Trophoblast cell (in vitro differentiated cells and primary cell): ENCODE results near the gene MN1.
A peak's percentile ranks its signal among the peaks of the same experiment; 100 is the strongest.

Experiments used
- DNase-seq, 2 donors: peaks; one replicate each; pipeline ENCODE4 v3.0.0-alpha.2; 2016
- H2AFZ ChIP-seq: 2 replicates; pipeline ENCODE4 v1.6.1; 2013; ENCODE audit warnings: low read length, moderate library complexity, mild to moderate bottlenecking; ENCODE audit not compliant: insufficient read depth, poor library complexity
- H2AK5ac ChIP-seq: 2 replicates; pipeline ENCODE4 v1.6.1; 2013; ENCODE audit warnings: mild to moderate bottlenecking, low read length
- H2BK120ac ChIP-seq: 2 replicates; pipeline ENCODE4 v1.6.1; 2013; ENCODE audit warnings: low read length, mild to moderate bottlenecking, moderate library complexity; ENCODE audit not compliant: insufficient read depth, poor library complexity
- H2BK12ac ChIP-seq: 2 replicates; pipeline ENCODE4 v1.6.1; 2013; ENCODE audit warnings: mild to moderate bottlenecking, low read length, moderate library complexity
- H2BK5ac ChIP-seq: 2 replicates; pipeline ENCODE4 v1.6.1; 2013; ENCODE audit warnings: low read length, low read depth, moderate library complexity, mild to moderate bottlenecking; ENCODE audit not compliant: poor library complexity
- H3K14ac ChIP-seq: 2 replicates; pipeline ENCODE4 v1.6.1; 2013; ENCODE audit warnings: mild to moderate bottlenecking, low read length
- H3K18ac ChIP-seq: 2 replicates; pipeline ENCODE4 v1.6.1; 2013; ENCODE audit warnings: mild to moderate bottlenecking, low read length
- H3K23ac ChIP-seq: 2 replicates; pipeline ENCODE4 v1.6.1; 2013; ENCODE audit warnings: low read length
- H3K27ac ChIP-seq: 2 replicates; pipeline ENCODE4 v1.5.1; 2013; ENCODE audit warnings: low read depth, mild to moderate bottlenecking, inconsistent platforms, low read length, moderate library complexity
- H3K27me3 ChIP-seq: 2 replicates; pipeline ENCODE4 v1.6.1; 2013; ENCODE audit warnings: inconsistent platforms, mild to moderate bottlenecking, low read length, moderate library complexity; ENCODE audit not compliant: insufficient read depth
- H3K36me3 ChIP-seq, 2 experiments: 1 replicate in 1 of 2; 2 replicates in 1 of 2; pipeline ENCODE4 v1.6.1; 2013; ENCODE audit warnings: low read length in 2 of 2, mild to moderate bottlenecking in 2 of 2, moderate library complexity in 1 of 2; ENCODE audit not compliant: insufficient read depth in 2 of 2, control insufficient read depth in 1 of 2
- H3K4ac ChIP-seq: 2 replicates; pipeline ENCODE4 v1.6.1; 2013; ENCODE audit warnings: low read depth, mild to moderate bottlenecking, low read length, moderate library complexity
- H3K4me1 ChIP-seq, 2 experiments: 1 replicate in 1 of 2; 2 replicates in 1 of 2; pipeline ENCODE4 v1.6.1; 2013; ENCODE audit warnings: low read length in 2 of 2, mild to moderate bottlenecking in 2 of 2, moderate library complexity in 1 of 2; ENCODE audit not compliant: insufficient read depth in 2 of 2, control insufficient read depth in 1 of 2
- H3K4me2 ChIP-seq: 2 replicates; pipeline ENCODE4 v1.6.1; 2013; ENCODE audit warnings: inconsistent platforms, mild to moderate bottlenecking, low read length, moderate library complexity
- H3K4me3 ChIP-seq: 2 replicates; pipeline ENCODE4 v1.5.1; 2013; ENCODE audit warnings: mild to moderate bottlenecking, low read depth, low read length, inconsistent platforms
- H3K79me1 ChIP-seq: one replicate; pipeline ENCODE4 v1.6.1; 2013; ENCODE audit warnings: low read length
- H3K79me2 ChIP-seq: 2 replicates; pipeline ENCODE4 v1.6.1; 2013; ENCODE audit warnings: low read length, mild to moderate bottlenecking; ENCODE audit not compliant: control insufficient read depth, insufficient read depth, poor library complexity
- H3K9ac ChIP-seq: 2 replicates; pipeline ENCODE4 v1.6.1; 2013; ENCODE audit warnings: mild to moderate bottlenecking, low read length
- H3K9me3 ChIP-seq: 2 replicates; pipeline ENCODE4 v1.6.1; 2013; ENCODE audit warnings: low read depth, mild to moderate bottlenecking, control low read depth, inconsistent platforms, low read length; ENCODE audit not compliant: insufficient read depth
- H4K12ac ChIP-seq: 2 replicates; pipeline ENCODE4 v1.6.1; 2013; ENCODE audit warnings: low read depth, mild to moderate bottlenecking, low read length, moderate library complexity
- H4K8ac ChIP-seq: 2 replicates; pipeline ENCODE4 v1.6.1; 2013; ENCODE audit warnings: low read depth, mild to moderate bottlenecking, low read length, moderate library complexity
- H4K91ac ChIP-seq: one replicate; pipeline ENCODE4 v1.6.1; 2013; ENCODE audit warnings: low read depth, mild to moderate bottlenecking, low read length, moderate library complexity
- WGBS: extraction: QIAGEN DNeasy Blood & Tissue Kit; methylation state at CpG from one replicate; pipeline ENCODE4 v1.1.7; 2013; ENCODE audit warnings: missing lambda C conversion rate; ENCODE audit not compliant: insufficient read length, insufficient coverage; ENCODE audit errors: extremely low coverage; 5-methylcytosine and 5-hydroxymethylcytosine counted together

MN1 gene

GRCh38 chr22:27774200-27774599, 27.4 kb downstream of the MN1 start:
- no peak overlapping the region for H3K18ac ChIP-seq
- WGBS: no CpG with 5 or more reads among the region's 9 CpGs
- H3K14ac ChIP-seq: no peak overlapping the region
- DNase-seq: no peak
- H3K9me3 ChIP-seq: no peaks in the 10 kb centered on the region
- no peak overlapping the region for H4K12ac ChIP-seq
- no peaks in the 10 kb centered on the region for H3K27me3 ChIP-seq
- H3K27ac ChIP-seq: no peak overlapping the region
- no peak overlapping the region for H3K23ac ChIP-seq
- H3K4me3 ChIP-seq: no peak overlapping the region
- no peak overlapping the region for H2AFZ ChIP-seq
- no peak overlapping the region for H3K9ac ChIP-seq
- H2BK120ac ChIP-seq: no peak overlapping the region
- H3K79me2 ChIP-seq: no peaks in the 10 kb centered on the region
- no peak overlapping the region for H3K4me2 ChIP-seq
- H3K36me3 ChIP-seq: no peaks in the 10 kb centered on the region
- no peak overlapping the region for H2AK5ac ChIP-seq
- no peak overlapping the region for H3K4ac ChIP-seq
- H4K8ac ChIP-seq: no peak overlapping the region
- H3K4me1 ChIP-seq: peaks cover 11 to 19% of the 10 kb centered on the region in 2 experiments
- peak overlapping the region; percentile 12 for H2BK12ac ChIP-seq
- H2BK5ac ChIP-seq: no peak overlapping the region
- peak overlapping the region; percentile 17 for H4K91ac ChIP-seq
- H3K79me1 ChIP-seq: peaks cover 8% of the 10 kb centered on the region

- no peak for DNase-seq
- H3K27ac ChIP-seq: no peak overlapping the region
- H3K4ac ChIP-seq: no peak overlapping the region
- H4K8ac ChIP-seq: no peak overlapping the region
- H3K4me3 ChIP-seq: no peak overlapping the region
- no peaks in the 10 kb centered on the region for H3K27me3 ChIP-seq
- no CpG with 5 or more reads among the region's 18 CpGs for WGBS
- no peak overlapping the region for H4K12ac ChIP-seq
- peaks cover 11 to 17% of the 10 kb centered on the region in 2 experiments for H3K4me1 ChIP-seq
- H3K4me2 ChIP-seq: no peak overlapping the region
- no peak overlapping the region for H3K9ac ChIP-seq
- H3K9me3 ChIP-seq: no peaks in the 10 kb centered on the region
- peak overlapping the region; percentile 14 for H2BK120ac ChIP-seq
- no peak overlapping the region for H3K18ac ChIP-seq
- H2BK5ac ChIP-seq: no peak overlapping the region
- no peak overlapping the region for H3K14ac ChIP-seq
- peak overlapping the region; percentile 82 for H4K91ac ChIP-seq
- H3K36me3 ChIP-seq: no peaks in the 10 kb centered on the region
- no peak overlapping the region for H2AFZ ChIP-seq
- no peak overlapping the region for H2AK5ac ChIP-seq
- peaks cover 8% of the 10 kb centered on the region for H3K79me1 ChIP-seq
- no peaks in the 10 kb centered on the region for H3K79me2 ChIP-seq
- no peak overlapping the region for H2BK12ac ChIP-seq
- H3K23ac ChIP-seq: no peak overlapping the region
These were observed 28.5 kb downstream of the MN1 start for GRCh38 chr22:27772984-27773498.

- no peak overlapping the region for H2BK5ac ChIP-seq
- H3K18ac ChIP-seq: no peak overlapping the region
- no peak overlapping the region for H3K4ac ChIP-seq
- H3K9ac ChIP-seq: no peak overlapping the region
- no peak overlapping the region for H2BK12ac ChIP-seq
- no peak overlapping the region for H3K23ac ChIP-seq
- H3K27ac ChIP-seq: no peak overlapping the region
- no peak for DNase-seq
- peak overlapping the region; percentile 22 for H4K91ac ChIP-seq
- H4K12ac ChIP-seq: no peak overlapping the region
- H2AK5ac ChIP-seq: no peak overlapping the region
- H3K79me1 ChIP-seq: peaks cover 8% of the 10 kb centered on the region
- no peak overlapping the region for H3K4me3 ChIP-seq
- no CpG with 5 or more reads among the region's 16 CpGs for WGBS
- no peak overlapping the region for H3K14ac ChIP-seq
- no peaks in the 10 kb centered on the region for H3K27me3 ChIP-seq
- H3K4me1 ChIP-seq: peaks cover 11 to 17% of the 10 kb centered on the region in 2 experiments
- H2AFZ ChIP-seq: no peak overlapping the region
- no peak overlapping the region for H2BK120ac ChIP-seq
- H3K9me3 ChIP-seq: no peaks in the 10 kb centered on the region
- no peak overlapping the region for H4K8ac ChIP-seq
- no peak overlapping the region for H3K4me2 ChIP-seq
- H3K36me3 ChIP-seq: no peaks in the 10 kb centered on the region
- no peaks in the 10 kb centered on the region for H3K79me2 ChIP-seq
These were observed 29.2 kb downstream of the MN1 start for GRCh38 chr22:27772081-27772983.

GRCh38 chr22:27771637-27772036, 29.9 kb downstream of the MN1 start:
- H3K18ac ChIP-seq: no peak overlapping the region
- H3K27ac ChIP-seq: no peak overlapping the region
- peaks cover 11 to 14% of the 10 kb centered on the region in 2 experiments for H3K4me1 ChIP-seq
- H3K9me3 ChIP-seq: no peaks in the 10 kb centered on the region
- WGBS: no CpG with 5 or more reads among the region's 5 CpGs
- no peak overlapping the region for H2BK5ac ChIP-seq
- no peak overlapping the region for H3K23ac ChIP-seq
- no peaks in the 10 kb centered on the region for H3K36me3 ChIP-seq
- no peak for DNase-seq
- H3K79me1 ChIP-seq: peaks cover 8% of the 10 kb centered on the region
- no peak overlapping the region for H4K8ac ChIP-seq
- H4K91ac ChIP-seq: no peak overlapping the region
- H2AK5ac ChIP-seq: no peak overlapping the region
- H2BK12ac ChIP-seq: no peak overlapping the region
- no peak overlapping the region for H3K14ac ChIP-seq
- H3K9ac ChIP-seq: no peak overlapping the region
- H3K4me3 ChIP-seq: no peak overlapping the region
- no peak overlapping the region for H4K12ac ChIP-seq
- no peak overlapping the region for H2AFZ ChIP-seq
- H2BK120ac ChIP-seq: no peak overlapping the region
- H3K4ac ChIP-seq: no peak overlapping the region
- H3K27me3 ChIP-seq: no peaks in the 10 kb centered on the region
- H3K79me2 ChIP-seq: no peaks in the 10 kb centered on the region
- H3K4me2 ChIP-seq: no peak overlapping the region
